ENCODE data around the gene CACNA2D3.

The CACNA2D3 gene

GRCh38 chr3:55060896-55061719 is 938.8 kb downstream of the CACNA2D3 start:
- no peaks in the 10 kb centered on the region for H3K27me3 ChIP-seq (ENCODE audit: insufficient read depth, low read length)
- no peaks in the 10 kb centered on the region for H3K9me3 ChIP-seq (ENCODE audit: low read length)
- H3K4me3 ChIP-seq (ENCODE audit: low read length), result no peak overlapping the region
- H3K36me3 ChIP-seq (ENCODE audit: insufficient read depth, low read length), result no peaks in the 10 kb centered on the region
- H2AFZ ChIP-seq (ENCODE audit: low read depth, low read length), result no peak overlapping the region
- H3K4me1 ChIP-seq (ENCODE audit: insufficient read depth, low read length), result no peaks in the 10 kb centered on the region

GRCh38 chr3:55061720-55062034 is 939.3 kb downstream of the CACNA2D3 start:
- no peak overlapping the region for H3K4me3 ChIP-seq (ENCODE audit: low read length)
- no peaks in the 10 kb centered on the region for H3K27me3 ChIP-seq (ENCODE audit: insufficient read depth, low read length)
- H2AFZ ChIP-seq (ENCODE audit: low read depth, low read length), result no peak overlapping the region
- no peaks in the 10 kb centered on the region for H3K36me3 ChIP-seq (ENCODE audit: insufficient read depth, low read length)
- no peaks in the 10 kb centered on the region for H3K4me1 ChIP-seq (ENCODE audit: insufficient read depth, low read length)
- H3K9me3 ChIP-seq (ENCODE audit: low read length), result no peaks in the 10 kb centered on the region

- Histone ChIP-seq H3K36me3 (ENCODE audit: insufficient read depth, low read length) (no peaks in the 10 kb centered on the region), H3K9me3 (ENCODE audit: low read length) (no peaks in the 10 kb centered on the region), H3K4me3 (ENCODE audit: low read length) (no peak overlapping the region), H3K27me3 (ENCODE audit: insufficient read depth, low read length) (no peaks in the 10 kb centered on the region), H3K4me1 (ENCODE audit: insufficient read depth, low read length) (no peaks in the 10 kb centered on the region), H2AFZ (ENCODE audit: low read depth, low read length) (no peak overlapping the region)
These were observed 941.8 kb downstream of the CACNA2D3 start for GRCh38 chr3:55064164-55064563.

- H3K4me1 ChIP-seq (ENCODE audit: insufficient read depth, low read length), result no peaks in the 10 kb centered on the region
- no peaks in the 10 kb centered on the region for H3K27me3 ChIP-seq (ENCODE audit: insufficient read depth, low read length)
- no peak overlapping the region for H2AFZ ChIP-seq (ENCODE audit: low read depth, low read length)
- no peaks in the 10 kb centered on the region for H3K9me3 ChIP-seq (ENCODE audit: low read length)
- no peaks in the 10 kb centered on the region for H3K36me3 ChIP-seq (ENCODE audit: insufficient read depth, low read length)
- no peak overlapping the region for H3K4me3 ChIP-seq (ENCODE audit: low read length)
These were observed 943.0 kb downstream of the CACNA2D3 start for GRCh38 chr3:55065331-55065730.

GRCh38 chr3:55066551-55067047 is 944.2 kb downstream of the CACNA2D3 start:
- Histone ChIP-seq H3K9me3 (ENCODE audit: low read length) (no peaks in the 10 kb centered on the region), H3K4me3 (ENCODE audit: low read length) (no peak overlapping the region), H3K27me3 (ENCODE audit: insufficient read depth, low read length) (no peaks in the 10 kb centered on the region), H3K36me3 (ENCODE audit: insufficient read depth, low read length) (no peaks in the 10 kb centered on the region), H2AFZ (ENCODE audit: low read depth, low read length) (no peak overlapping the region), H3K4me1 (ENCODE audit: insufficient read depth, low read length) (no peaks in the 10 kb centered on the region)

- H3K9me3 ChIP-seq (ENCODE audit: low read length), result no peaks in the 10 kb centered on the region
- no peaks in the 10 kb centered on the region for H3K27me3 ChIP-seq (ENCODE audit: insufficient read depth, low read length)
- no peaks in the 10 kb centered on the region for H3K36me3 ChIP-seq (ENCODE audit: insufficient read depth, low read length)
- H3K4me1 ChIP-seq (ENCODE audit: insufficient read depth, low read length), result no peaks in the 10 kb centered on the region
- H2AFZ ChIP-seq (ENCODE audit: low read depth, low read length), result no peak overlapping the region
- H3K4me3 ChIP-seq (ENCODE audit: low read length), result no peak overlapping the region
These were observed 947.6 kb downstream of the CACNA2D3 start for GRCh38 chr3:55069950-55070349.

GRCh38 chr3:55074796-55075195 is 952.4 kb downstream of the CACNA2D3 start:
- Histone ChIP-seq H3K27me3 (ENCODE audit: insufficient read depth, low read length) (no peaks in the 10 kb centered on the region), H3K4me1 (ENCODE audit: insufficient read depth, low read length) (no peaks in the 10 kb centered on the region), H3K4me3 (ENCODE audit: low read length) (no peak overlapping the region), H2AFZ (ENCODE audit: low read depth, low read length) (no peak overlapping the region), H3K9me3 (ENCODE audit: low read length) (no peaks in the 10 kb centered on the region), H3K36me3 (ENCODE audit: insufficient read depth, low read length) (no peaks in the 10 kb centered on the region)

GRCh38 chr3:55075846-55076245 is 953.5 kb downstream of the CACNA2D3 start:
- H3K4me1 ChIP-seq (ENCODE audit: insufficient read depth, low read length), result no peaks in the 10 kb centered on the region
- H2AFZ ChIP-seq (ENCODE audit: low read depth, low read length), result no peak overlapping the region
- H3K36me3 ChIP-seq (ENCODE audit: insufficient read depth, low read length), result no peaks in the 10 kb centered on the region
- no peaks in the 10 kb centered on the region for H3K9me3 ChIP-seq (ENCODE audit: low read length)
- no peak overlapping the region for H3K4me3 ChIP-seq (ENCODE audit: low read length)
- H3K27me3 ChIP-seq (ENCODE audit: insufficient read depth, low read length), result no peaks in the 10 kb centered on the region

GRCh38 chr3:55077726-55078125 is 955.4 kb downstream of the CACNA2D3 start:
- H3K9me3 ChIP-seq (ENCODE audit: low read length), result no peaks in the 10 kb centered on the region
- no peak overlapping the region for H3K4me3 ChIP-seq (ENCODE audit: low read length)
- H2AFZ ChIP-seq (ENCODE audit: low read depth, low read length), result no peak overlapping the region
- no peaks in the 10 kb centered on the region for H3K27me3 ChIP-seq (ENCODE audit: insufficient read depth, low read length)
- H3K36me3 ChIP-seq (ENCODE audit: insufficient read depth, low read length), result no peaks in the 10 kb centered on the region
- no peaks in the 10 kb centered on the region for H3K4me1 ChIP-seq (ENCODE audit: insufficient read depth, low read length)

GRCh38 chr3:55078876-55079275 is 956.5 kb downstream of the CACNA2D3 start:
- Histone ChIP-seq H3K27me3 (ENCODE audit: insufficient read depth, low read length) (no peaks in the 10 kb centered on the region), H3K4me3 (ENCODE audit: low read length) (no peak overlapping the region), H2AFZ (ENCODE audit: low read depth, low read length) (no peak overlapping the region), H3K9me3 (ENCODE audit: low read length) (no peaks in the 10 kb centered on the region), H3K4me1 (ENCODE audit: insufficient read depth, low read length) (no peaks in the 10 kb centered on the region), H3K36me3 (ENCODE audit: insufficient read depth, low read length) (no peaks in the 10 kb centered on the region)

- H3K9me3 ChIP-seq (ENCODE audit: low read length), result no peaks in the 10 kb centered on the region
- no peaks in the 10 kb centered on the region for H3K4me1 ChIP-seq (ENCODE audit: insufficient read depth, low read length)
- no peaks in the 10 kb centered on the region for H3K27me3 ChIP-seq (ENCODE audit: insufficient read depth, low read length)
- no peak overlapping the region for H3K4me3 ChIP-seq (ENCODE audit: low read length)
- no peak overlapping the region for H2AFZ ChIP-seq (ENCODE audit: low read depth, low read length)
- no peaks in the 10 kb centered on the region for H3K36me3 ChIP-seq (ENCODE audit: insufficient read depth, low read length)
These were observed 962.9 kb downstream of the CACNA2D3 start for GRCh38 chr3:55085231-55085630.

- Histone ChIP-seq H3K36me3 (ENCODE audit: insufficient read depth, low read length) (no peaks in the 10 kb centered on the region), H2AFZ (ENCODE audit: low read depth, low read length) (no peak overlapping the region), H3K4me1 (ENCODE audit: insufficient read depth, low read length) (no peaks in the 10 kb centered on the region), H3K27me3 (ENCODE audit: insufficient read depth, low read length) (no peaks in the 10 kb centered on the region), H3K4me3 (ENCODE audit: low read length) (no peak overlapping the region), H3K9me3 (ENCODE audit: low read length) (no peaks in the 10 kb centered on the region)
These were observed 966.9 kb downstream of the CACNA2D3 start for GRCh38 chr3:55089211-55089610.

GRCh38 chr3:55090291-55090690 is 967.9 kb downstream of the CACNA2D3 start:
- H2AFZ ChIP-seq (ENCODE audit: low read depth, low read length), result no peak overlapping the region
- no peaks in the 10 kb centered on the region for H3K4me1 ChIP-seq (ENCODE audit: insufficient read depth, low read length)

GRCh38 chr3:55090746-55091145 is 968.4 kb downstream of the CACNA2D3 start:
- Histone ChIP-seq H3K9me3 (ENCODE audit: low read length) (no peaks in the 10 kb centered on the region), H2AFZ (ENCODE audit: low read depth, low read length) (no peak overlapping the region), H3K4me3 (ENCODE audit: low read length) (no peak overlapping the region), H3K4me1 (ENCODE audit: insufficient read depth, low read length) (no peaks in the 10 kb centered on the region), H3K36me3 (ENCODE audit: insufficient read depth, low read length) (no peaks in the 10 kb centered on the region), H3K27me3 (ENCODE audit: insufficient read depth, low read length) (no peaks in the 10 kb centered on the region)

More at GRCh38 chr3:55090291-55090690, 967.9 kb downstream of the CACNA2D3 start:
- H3K4me3 ChIP-seq (ENCODE audit: low read length), result no peak overlapping the region
- no peaks in the 10 kb centered on the region for H3K9me3 ChIP-seq (ENCODE audit: low read length)
- H3K36me3 ChIP-seq (ENCODE audit: insufficient read depth, low read length), result no peaks in the 10 kb centered on the region
- H3K27me3 ChIP-seq (ENCODE audit: insufficient read depth, low read length), result no peaks in the 10 kb centered on the region
